ES-I3 (cell line): Measurements from ENCODE around the gene MT1HL1.
A peak's percentile ranks its signal among the peaks of the same experiment; 100 is the strongest.

Experiments
- H3K36me3 ChIP-seq: 2 replicates; pipeline ENCODE4 v1.6.1; 2013; ENCODE audit warnings: mild to moderate bottlenecking, low read length, control low read depth, moderate library complexity; ENCODE audit not compliant: insufficient read depth
- H3K4me1 ChIP-seq: 2 replicates; pipeline ENCODE4 v1.6.1; 2013; ENCODE audit warnings: mild to moderate bottlenecking, control low read depth, low read length; ENCODE audit not compliant: insufficient read depth
- H3K9ac ChIP-seq: 2 replicates; pipeline ENCODE4 v1.6.1; 2013; ENCODE audit warnings: low read depth, mild to moderate bottlenecking, low read length, moderate library complexity
- H3K9me3 ChIP-seq: 2 replicates; pipeline ENCODE4 v1.6.1; 2013; ENCODE audit warnings: mild to moderate bottlenecking, low read length, moderate library complexity; ENCODE audit not compliant: control insufficient read depth, insufficient read depth

Gene MT1HL1

DNA sequence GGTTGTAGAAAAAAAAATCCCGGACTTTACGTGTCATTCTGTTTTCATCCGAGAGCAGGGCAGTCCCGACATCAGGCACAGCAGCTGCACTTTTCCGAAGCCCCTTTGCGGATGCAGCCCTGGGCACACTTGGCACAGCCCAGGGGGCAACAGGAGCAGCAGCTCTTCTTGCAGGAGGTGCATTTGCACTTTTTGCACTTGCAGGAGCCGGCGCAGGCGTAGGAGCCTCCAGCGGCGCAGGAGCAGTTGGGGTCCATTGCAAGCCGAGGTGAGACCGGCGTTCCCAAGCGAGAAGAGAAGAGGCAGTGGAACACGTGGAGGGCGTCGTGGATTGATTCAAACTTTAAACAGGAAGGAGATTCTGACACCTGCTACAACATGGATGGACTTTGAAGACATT is at the start of gene MT1HL1:
MT1HL1 (minus strand) TSS at position 326 of the 400 bp plus-strand sequence; CDS start at position 257, 69 bp downstream.
- H3K9me3 ChIP-seq: no peaks in the 10 kb centered on the region
- no peaks in the 10 kb centered on the region for H3K4me1 ChIP-seq
- no peaks in the 10 kb centered on the region for H3K36me3 ChIP-seq
- H3K9ac ChIP-seq: no peak within 1 kb of the TSS

GRCh38 chr1:237050915-237051314 is 46.7 kb upstream of the MT1HL1 start:
- no peak overlapping the region for H3K9ac ChIP-seq
- no peaks in the 10 kb centered on the region for H3K9me3 ChIP-seq
- no peaks in the 10 kb centered on the region for H3K36me3 ChIP-seq
- H3K4me1 ChIP-seq: peaks cover 9% of the 10 kb centered on the region; the same call in 1 of the 2 replicates

- no peaks in the 10 kb centered on the region for H3K36me3 ChIP-seq
- H3K9me3 ChIP-seq: no peaks in the 10 kb centered on the region
- H3K4me1 ChIP-seq: peaks cover 16% of the 10 kb centered on the region; the same call in 1 of the 2 replicates
- H3K9ac ChIP-seq: no peak overlapping the region
Measured at GRCh38 chr1:237050185-237050584, 45.9 kb upstream of the MT1HL1 start.

DNA sequence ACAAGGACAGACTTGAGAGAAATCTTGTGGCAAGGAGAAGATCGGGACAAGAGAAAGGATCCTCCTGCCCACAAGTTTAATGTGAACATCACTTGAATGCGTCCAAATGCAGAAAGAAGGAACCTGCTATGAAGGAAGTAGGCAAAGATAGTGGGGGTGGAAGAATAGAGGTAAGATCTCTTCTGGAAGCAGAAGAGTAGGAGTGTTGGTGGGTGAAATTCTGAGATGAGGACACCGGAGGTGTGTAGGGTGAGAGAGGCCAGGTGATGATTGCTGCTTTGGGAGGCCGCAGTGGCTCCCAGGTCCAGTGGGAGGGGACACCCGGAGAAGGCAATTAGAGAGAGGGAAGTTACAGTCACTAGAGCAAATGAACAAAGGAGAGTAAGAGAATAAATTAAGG is 44.6 kb upstream of the MT1HL1 start:
- Histone ChIP-seq H3K4me1 (peaks cover 20% of the 10 kb centered on the region), H3K36me3 (no peaks in the 10 kb centered on the region), H3K9ac (no peak overlapping the region), H3K9me3 (no peaks in the 10 kb centered on the region)

DNA sequence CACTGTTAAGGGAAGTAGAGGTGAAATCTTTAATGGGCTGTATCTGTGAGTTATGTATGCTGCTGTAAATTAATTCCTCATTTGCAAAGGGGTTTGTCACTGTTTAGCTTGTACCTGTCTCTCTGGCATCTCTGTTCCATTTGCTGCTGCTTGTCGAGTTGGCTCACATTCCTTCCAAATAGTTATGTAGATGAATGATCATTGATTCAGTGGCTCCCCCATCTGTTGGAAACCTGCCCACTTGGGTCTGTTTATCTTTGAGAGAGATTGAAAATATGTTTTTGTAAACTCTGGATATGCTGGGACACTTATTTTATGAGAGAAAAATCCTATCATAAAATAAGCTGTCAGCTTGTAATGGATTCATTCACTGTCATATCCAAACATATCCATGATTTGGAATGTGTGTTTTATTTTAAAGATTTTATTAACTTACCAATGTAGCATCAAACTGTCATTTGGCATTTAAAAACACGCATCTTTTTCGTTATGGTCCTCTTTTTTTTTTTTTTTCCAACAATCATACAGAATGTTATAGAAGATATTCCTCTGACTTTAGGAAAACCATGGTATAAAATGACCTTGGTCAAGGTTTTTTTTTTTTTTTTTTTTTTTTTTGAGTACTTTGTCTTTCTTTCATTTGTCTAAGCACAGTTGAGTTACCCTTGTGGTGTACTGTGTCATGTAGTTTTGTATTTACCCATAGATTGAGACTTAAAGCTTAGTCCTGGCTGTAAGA is 41.2 kb upstream of the MT1HL1 start:
- H3K36me3 ChIP-seq: no peaks in the 10 kb centered on the region
- H3K4me1 ChIP-seq: peaks cover 20% of the 10 kb centered on the region
- H3K9ac ChIP-seq: no peak overlapping the region
- H3K9me3 ChIP-seq: no peaks in the 10 kb centered on the region

DNA sequence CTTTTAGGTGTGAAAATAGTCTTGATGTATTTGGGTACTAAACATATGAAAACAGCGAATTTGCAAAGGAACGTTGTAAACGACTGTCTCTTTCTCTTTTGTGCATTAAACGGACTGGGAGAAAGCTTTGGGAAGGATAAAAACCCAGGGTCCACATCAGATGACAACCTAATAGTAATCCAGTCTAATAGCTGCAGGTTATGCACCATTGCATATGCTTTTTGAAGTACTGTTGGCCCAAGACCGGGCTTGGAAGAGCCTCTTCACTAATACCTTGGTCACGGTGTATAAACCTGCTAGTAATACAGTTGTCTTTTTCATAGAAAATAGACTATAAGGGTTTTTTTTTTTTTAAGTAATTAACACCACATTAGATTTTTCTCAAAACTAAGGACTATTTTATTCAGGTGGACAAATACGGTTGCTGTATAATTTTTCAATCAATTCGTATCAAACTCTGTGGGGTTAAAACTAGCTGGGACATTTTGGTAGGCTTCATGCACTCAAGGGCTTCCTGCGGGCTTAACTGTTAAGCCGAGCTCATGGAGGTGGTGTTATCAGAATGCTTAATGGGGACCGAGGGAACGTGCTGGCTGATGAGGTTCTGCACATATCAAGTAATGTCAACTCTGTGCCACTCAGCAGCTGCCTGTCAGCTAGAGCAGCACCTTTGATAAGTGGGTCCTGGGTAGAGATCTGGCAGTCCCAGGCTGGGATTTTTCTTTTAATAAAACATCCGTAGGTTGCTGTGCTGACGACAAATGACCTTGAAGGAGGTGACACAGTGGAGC is 39.8 kb upstream of the MT1HL1 start:
- no peaks in the 10 kb centered on the region for H3K36me3 ChIP-seq
- H3K9me3 ChIP-seq: no peaks in the 10 kb centered on the region
- H3K4me1 ChIP-seq: peaks cover 20% of the 10 kb centered on the region

DNA sequence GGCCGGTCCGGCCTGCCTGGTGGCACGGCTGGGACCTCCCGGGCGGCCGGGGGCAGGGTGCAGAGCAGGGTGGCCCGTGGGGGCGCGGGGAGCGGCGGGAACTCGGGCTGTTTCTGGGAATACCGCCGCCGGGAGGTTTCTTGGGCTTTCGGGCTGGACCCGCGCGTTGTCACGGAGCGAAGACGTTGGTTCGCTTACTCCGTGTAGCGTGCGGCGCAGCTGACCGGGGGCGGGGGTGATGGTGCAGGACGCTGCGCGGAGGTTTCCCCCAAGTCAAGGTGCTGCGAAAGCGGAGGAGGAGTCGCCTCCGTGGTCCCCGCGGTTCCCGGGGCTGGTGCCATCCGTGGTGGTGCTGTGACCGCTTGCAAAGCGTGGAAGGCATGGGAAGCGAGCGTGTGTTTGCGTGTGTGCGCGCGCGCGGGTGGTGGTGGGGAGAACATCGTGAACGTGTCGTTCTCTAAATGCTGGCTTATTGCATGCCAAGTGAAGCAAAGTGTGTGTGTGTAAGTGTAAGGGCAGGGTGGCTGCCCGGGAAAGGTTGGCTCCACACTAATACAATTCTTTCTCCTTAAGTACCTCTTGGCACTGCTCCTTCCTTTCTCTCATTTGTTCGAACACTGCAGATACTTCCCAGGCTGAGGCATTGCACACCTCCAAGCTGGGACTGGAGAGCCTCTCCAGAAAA is 38.8 kb upstream of the MT1HL1 start:
- peak overlapping the region; percentile 60; the same call in 1 of the 2 replicates for H3K9ac ChIP-seq
- H3K9me3 ChIP-seq: no peaks in the 10 kb centered on the region
- H3K4me1 ChIP-seq: peaks cover 20% of the 10 kb centered on the region
- H3K36me3 ChIP-seq: no peaks in the 10 kb centered on the region

More for the DNA sequence above, 39.8 kb upstream of the MT1HL1 start:
- peak overlapping the region; percentile 60; the same call in 1 of the 2 replicates for H3K9ac ChIP-seq

DNA sequence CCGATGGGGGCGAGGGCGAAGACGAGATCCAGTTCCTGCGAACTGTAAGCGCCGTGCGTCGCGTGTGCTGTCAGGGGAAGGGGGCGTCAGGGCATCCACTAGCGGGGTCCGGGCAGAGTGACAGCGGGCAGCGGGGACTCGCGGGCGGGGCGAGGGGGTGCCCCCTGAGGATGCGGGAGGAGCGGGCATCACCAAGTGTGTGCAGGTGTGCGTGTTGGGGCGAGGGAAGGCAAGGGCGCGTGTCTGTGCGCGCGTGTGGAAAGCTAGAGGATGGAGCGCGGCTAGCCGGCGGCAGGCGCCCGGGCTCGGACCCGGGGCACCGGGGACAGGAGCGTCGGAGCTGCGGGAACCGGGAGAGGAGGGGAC is 38.3 kb upstream of the MT1HL1 start:
- Histone ChIP-seq H3K36me3 (no peaks in the 10 kb centered on the region), H3K9ac (peak overlapping the region; percentile 60; the same call in 1 of the 2 replicates), H3K4me1 (peaks cover 20% of the 10 kb centered on the region), H3K9me3 (no peaks in the 10 kb centered on the region)

- Histone ChIP-seq H3K9ac (peak within 1 kb of the TSS; percentile 60; the same call in 1 of the 2 replicates), H3K4me1 (peaks cover 20% of the 10 kb centered on the region), H3K36me3 (no peaks in the 10 kb centered on the region), H3K9me3 (no peaks in the 10 kb centered on the region)
Measured at GRCh38 chr1:237041795-237042525, 37.7 kb upstream of the MT1HL1 start, which contains the start of gene RYR2. Gene RYR2, plus strand, starts transcription at chr1:237042184. Its CDS starts 338 bp downstream, at chr1:237042522.

GRCh38 chr1:237041461-237041794 is 37.2 kb upstream of the MT1HL1 start:
- Histone ChIP-seq H3K4me1 (peaks cover 16% of the 10 kb centered on the region), H3K9ac (peak overlapping the region; percentile 55; the same call in 1 of the 2 replicates), H3K9me3 (no peaks in the 10 kb centered on the region), H3K36me3 (no peaks in the 10 kb centered on the region)

DNA sequence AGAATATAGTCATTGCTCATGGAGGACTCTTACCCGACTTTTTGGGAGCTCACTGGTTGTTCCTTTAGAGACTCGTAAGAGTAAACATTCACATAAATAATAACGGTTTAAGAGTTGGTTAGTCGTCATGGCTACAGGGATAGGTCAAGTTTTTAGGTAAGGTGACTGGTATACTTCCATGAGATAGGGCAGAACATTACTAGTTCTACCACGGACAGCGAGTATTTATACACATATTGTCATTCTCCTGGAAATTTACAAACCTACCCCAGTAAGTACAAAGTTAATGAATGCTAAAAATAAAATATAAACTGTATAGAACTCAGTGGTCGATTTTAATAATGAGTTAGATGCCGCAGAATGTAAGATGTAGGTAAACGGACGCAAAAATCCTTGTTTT is 36.6 kb upstream of the MT1HL1 start:
- Histone ChIP-seq H3K9ac (no peak overlapping the region), H3K4me1 (peaks cover 10% of the 10 kb centered on the region), H3K9me3 (no peaks in the 10 kb centered on the region), H3K36me3 (no peaks in the 10 kb centered on the region)

- H3K9ac ChIP-seq: no peak overlapping the region
- H3K9me3 ChIP-seq: no peaks in the 10 kb centered on the region
- H3K36me3 ChIP-seq: no peaks in the 10 kb centered on the region
- no peaks in the 10 kb centered on the region for H3K4me1 ChIP-seq
Measured at GRCh38 chr1:237038211-237038610, 34.0 kb upstream of the MT1HL1 start.

DNA sequence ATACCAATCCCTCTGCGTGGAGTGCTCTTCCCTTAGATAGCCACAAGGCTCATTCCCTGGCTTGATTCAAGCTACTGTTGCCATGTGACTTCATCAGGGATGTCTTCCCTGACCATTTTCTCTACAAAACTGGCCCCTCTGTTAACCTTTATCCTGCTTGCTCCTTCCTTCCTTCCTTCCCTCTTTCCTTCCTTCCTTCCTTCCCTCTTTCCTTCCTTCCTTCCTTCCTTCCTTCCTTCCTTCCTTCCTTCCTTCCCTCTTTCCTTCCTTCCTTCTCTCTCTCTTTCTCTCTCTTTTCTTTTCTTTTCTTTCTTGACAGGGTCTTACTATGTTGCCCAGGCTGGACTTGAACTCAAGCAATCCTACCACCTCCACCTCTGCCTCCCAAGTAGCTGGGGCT is 31.5 kb upstream of the MT1HL1 start:
- Histone ChIP-seq H3K4me1 (peaks cover 13% of the 10 kb centered on the region), H3K9me3 (no peaks in the 10 kb centered on the region), H3K9ac (no peak overlapping the region), H3K36me3 (no peaks in the 10 kb centered on the region)

DNA sequence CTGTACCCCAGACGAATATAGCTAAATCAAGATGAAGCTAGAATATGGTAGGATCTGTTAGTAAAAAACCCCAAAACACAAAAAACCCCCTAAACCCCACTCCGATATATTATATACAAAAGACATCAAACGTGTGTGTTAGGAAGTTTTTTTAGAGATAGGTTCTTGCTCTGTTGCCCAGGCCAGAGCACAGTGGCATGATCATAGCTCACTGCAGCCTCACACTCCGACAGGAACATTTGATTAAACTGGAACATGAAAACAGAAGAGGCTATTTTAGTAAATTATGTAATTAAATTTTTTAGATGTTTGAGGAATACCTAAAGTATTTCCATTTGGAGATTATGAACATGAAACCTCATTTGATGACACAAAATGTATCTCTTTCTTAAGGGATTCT is 29.6 kb upstream of the MT1HL1 start:
- no peaks in the 10 kb centered on the region for H3K36me3 ChIP-seq
- H3K9ac ChIP-seq: no peak overlapping the region
- no peaks in the 10 kb centered on the region for H3K9me3 ChIP-seq
- H3K4me1 ChIP-seq: peaks cover 13% of the 10 kb centered on the region
